Neural crest cell (in vitro differentiated cells): ENCODE measurements around the gene SMG6. TPM values are rescaled to one million over a fixed set of nuclear protein-coding genes. Genes with fewer than 3 reads are reported as not detected.
"Not testable (repeated sequence)": the region's sequence is repeated elsewhere in the genome, so short reads cannot be mapped to it uniquely, and the experiment has no call there.

Experiments
- DNase-seq: peaks from one replicate; pipeline ENCODE4 v3.0.0; 2021; ENCODE audit warnings: low read depth, mixed read lengths, low spot score
- H3K27ac Mint-ChIP-seq: one replicate; pipeline ENCODE4 v1.8.0; 2021; ENCODE audit warnings: mild to moderate bottlenecking, mixed read lengths; ENCODE audit not compliant: unreplicated experiment
- H3K27me3 Mint-ChIP-seq: 2 replicates; pipeline ENCODE4 v1.8.0; 2021; ENCODE audit warnings: low read depth, mild to moderate bottlenecking, mixed read lengths
- H3K36me3 Mint-ChIP-seq: 2 replicates; pipeline ENCODE4 v1.8.0; 2021; ENCODE audit warnings: low read depth, mild to moderate bottlenecking, mixed read lengths
- H3K4me1 Mint-ChIP-seq: 2 replicates; pipeline ENCODE4 v1.8.0; 2021; ENCODE audit warnings: mixed read lengths
- H3K4me3 Mint-ChIP-seq: one replicate; pipeline ENCODE4 v1.8.0; 2021; ENCODE audit warnings: mild to moderate bottlenecking, mixed read lengths
- H3K9me3 Mint-ChIP-seq: 2 replicates; pipeline ENCODE4 v1.8.0; 2021; ENCODE audit warnings: mixed read lengths
- total RNA-seq: library from RNA; stranded (reverse); gene quantifications from 2 replicates; pipeline ENCODE4 v1.2.1, GENCODE V29; 2021
- TF ChIP-seq, protein P1 (sequence below): fragments of 200-600 bp; sonication (generic); conservative IDR thresholded peaks from 2 replicates; pipeline ENCODE4 v1.5.0; 2021; ENCODE audit warnings: antibody characterized with exemption, mild to moderate bottlenecking

Gene SMG6
- total RNA-seq, 1 donor from 2014 or later = 57.2 TPM

DNA sequence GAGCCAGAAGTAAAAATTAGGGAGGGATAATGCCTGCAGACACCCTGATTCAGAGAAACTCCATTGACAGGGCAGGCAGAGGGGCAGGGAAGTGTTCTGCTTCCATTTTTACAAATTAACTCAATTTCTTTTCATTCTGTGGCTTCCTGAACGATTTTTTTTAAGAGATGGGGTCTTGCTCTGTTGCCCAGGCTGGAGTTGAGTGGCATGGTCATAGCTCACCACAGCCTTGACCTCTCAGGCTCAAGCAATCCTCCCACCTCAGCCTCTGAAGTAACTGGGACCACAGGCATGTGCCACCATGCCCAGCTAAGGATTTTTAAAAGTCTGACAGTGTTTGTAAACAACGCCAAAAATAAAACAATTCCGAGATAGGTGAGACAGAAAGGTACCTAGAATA, 99.8 kb downstream of the SMG6 start:
- no peaks in the 10 kb centered on the region for H3K27me3 Mint-ChIP-seq
- H3K27ac Mint-ChIP-seq = no peak overlapping the region
- H3K36me3 Mint-ChIP-seq = no peaks in the 10 kb centered on the region
- TF ChIP-seq, protein P1, sequence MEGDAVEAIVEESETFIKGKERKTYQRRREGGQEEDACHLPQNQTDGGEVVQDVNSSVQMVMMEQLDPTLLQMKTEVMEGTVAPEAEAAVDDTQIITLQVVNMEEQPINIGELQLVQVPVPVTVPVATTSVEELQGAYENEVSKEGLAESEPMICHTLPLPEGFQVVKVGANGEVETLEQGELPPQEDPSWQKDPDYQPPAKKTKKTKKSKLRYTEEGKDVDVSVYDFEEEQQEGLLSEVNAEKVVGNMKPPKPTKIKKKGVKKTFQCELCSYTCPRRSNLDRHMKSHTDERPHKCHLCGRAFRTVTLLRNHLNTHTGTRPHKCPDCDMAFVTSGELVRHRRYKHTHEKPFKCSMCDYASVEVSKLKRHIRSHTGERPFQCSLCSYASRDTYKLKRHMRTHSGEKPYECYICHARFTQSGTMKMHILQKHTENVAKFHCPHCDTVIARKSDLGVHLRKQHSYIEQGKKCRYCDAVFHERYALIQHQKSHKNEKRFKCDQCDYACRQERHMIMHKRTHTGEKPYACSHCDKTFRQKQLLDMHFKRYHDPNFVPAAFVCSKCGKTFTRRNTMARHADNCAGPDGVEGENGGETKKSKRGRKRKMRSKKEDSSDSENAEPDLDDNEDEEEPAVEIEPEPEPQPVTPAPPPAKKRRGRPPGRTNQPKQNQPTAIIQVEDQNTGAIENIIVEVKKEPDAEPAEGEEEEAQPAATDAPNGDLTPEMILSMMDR = no peak
- H3K9me3 Mint-ChIP-seq = no peaks in the 10 kb centered on the region
- no peak for DNase-seq
- H3K4me1 Mint-ChIP-seq = no peaks in the 10 kb centered on the region
- H3K4me3 Mint-ChIP-seq = no peak overlapping the region

DNA sequence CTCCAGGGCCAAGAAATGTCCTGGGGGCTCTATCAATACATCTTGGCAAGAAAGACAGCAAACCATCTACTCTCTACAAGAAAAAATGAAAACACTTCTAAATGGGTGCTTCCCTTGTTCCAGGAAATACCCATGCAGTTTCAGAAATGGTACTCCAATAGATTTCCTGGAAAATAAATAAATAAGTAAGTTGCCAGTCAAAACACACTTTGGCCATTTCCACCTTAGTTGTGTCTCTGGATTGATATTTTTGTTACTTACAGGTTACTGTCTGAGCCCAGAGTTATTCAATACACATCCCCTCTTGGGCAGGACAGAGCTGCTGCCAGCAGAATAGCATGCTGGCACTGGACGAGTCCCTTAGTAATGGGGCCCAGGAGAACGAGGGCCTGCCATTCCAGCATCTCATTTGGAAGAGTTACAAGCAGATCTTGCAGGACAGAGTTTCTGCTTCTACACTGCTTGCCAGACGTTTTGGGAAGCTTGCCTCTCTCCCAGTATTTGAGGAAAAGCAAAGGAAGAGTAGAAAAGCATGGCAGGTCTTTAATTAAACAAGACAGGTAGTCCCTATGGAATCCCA, 100.5 kb downstream of the SMG6 start:
- Mint-ChIP-seq H3K4me3 (no peak overlapping the region), H3K27ac (no peak overlapping the region), H3K27me3 (no peaks in the 10 kb centered on the region), H3K4me1 (peaks cover 3% of the 10 kb centered on the region), H3K9me3 (no peaks in the 10 kb centered on the region), H3K36me3 (peaks cover 2% of the 10 kb centered on the region)
- DNase-seq = no peak
- TF ChIP-seq, protein P1 = no peak

DNA sequence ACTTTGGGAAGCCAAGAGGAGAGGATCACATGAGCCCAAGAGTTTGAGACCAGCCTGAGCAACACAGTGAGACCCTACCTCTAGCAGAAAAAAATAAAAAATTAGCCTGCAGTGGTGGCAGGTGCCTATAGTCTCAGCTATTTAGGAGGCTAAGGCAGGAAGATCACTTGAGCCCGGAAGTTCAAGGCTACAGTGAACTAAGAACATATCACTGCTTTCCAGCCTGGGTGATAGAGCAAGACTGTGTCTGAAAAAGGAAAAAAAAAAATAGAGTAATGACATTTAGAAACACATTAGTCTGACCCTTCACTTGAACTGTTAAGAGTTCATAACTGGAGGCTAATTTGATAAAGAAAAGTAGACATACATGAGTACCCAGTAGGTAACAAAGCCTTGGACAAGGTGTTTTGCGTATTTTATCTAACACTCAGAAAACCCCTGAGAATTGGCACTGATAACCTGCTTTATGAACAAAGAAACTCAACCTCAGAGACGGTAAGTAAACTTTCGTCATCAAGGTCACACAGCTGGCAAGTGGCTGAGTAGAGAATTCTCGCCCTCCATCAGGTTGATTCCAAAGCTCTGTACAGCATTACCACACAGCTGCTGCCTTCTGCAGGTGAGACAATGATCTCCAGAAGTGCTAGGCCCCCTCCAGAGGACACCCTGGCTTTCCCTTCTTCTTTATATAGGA, 101.1 kb downstream of the SMG6 start:
- no peak overlapping the region for H3K27ac Mint-ChIP-seq
- H3K4me3 Mint-ChIP-seq = no peak overlapping the region
- no peaks in the 10 kb centered on the region for H3K9me3 Mint-ChIP-seq
- DNase-seq = no peak
- H3K4me1 Mint-ChIP-seq = peaks cover 9% of the 10 kb centered on the region
- TF ChIP-seq, protein P1 = no peak
- peaks cover 2% of the 10 kb centered on the region for H3K36me3 Mint-ChIP-seq
- H3K27me3 Mint-ChIP-seq = no peaks in the 10 kb centered on the region

DNA sequence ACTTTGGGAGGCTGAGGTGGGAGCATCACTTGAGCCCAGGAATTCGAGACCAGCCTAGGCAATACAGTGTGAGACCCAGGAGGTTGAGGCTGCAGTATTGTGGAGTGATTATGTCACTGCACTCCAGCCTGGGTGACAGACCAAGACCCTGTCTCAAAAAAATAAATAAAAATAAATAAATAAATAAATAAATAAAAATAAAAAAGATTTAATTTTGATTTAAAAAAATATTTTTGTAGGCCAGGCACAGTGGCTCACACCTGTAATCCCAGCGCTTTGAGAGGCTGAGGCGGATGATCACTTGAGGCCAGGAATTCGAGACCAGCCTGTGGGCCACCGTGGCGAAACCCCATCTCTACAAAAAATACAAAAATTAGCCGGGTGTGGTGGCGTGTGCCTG, 104.2 kb downstream of the SMG6 start:
- not testable (repeated sequence) for H3K27ac Mint-ChIP-seq, DNase-seq, H3K27me3 Mint-ChIP-seq, H3K9me3 Mint-ChIP-seq, H3K36me3 Mint-ChIP-seq, H3K4me3 Mint-ChIP-seq
- H3K4me1 Mint-ChIP-seq = peaks cover 23% of the 10 kb centered on the region

DNA sequence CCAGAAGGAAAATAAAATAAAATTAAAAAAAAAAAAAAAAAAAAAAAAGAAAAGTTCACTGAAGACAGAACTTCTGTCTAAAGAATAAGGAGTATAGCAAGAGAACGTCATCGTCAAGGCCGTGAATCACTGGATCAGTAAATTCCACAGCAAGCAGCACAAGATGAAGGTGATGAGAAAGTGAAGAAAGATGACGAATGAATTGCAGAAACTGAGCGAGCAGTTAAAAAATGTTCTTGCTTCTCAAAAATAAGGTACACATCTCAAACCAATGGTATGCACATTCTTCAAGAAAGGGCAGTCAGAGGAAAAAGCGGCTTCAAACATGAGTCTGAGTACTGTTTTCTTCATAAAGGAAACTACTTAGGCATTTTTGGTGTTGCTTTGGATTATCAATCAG, 104.7 kb downstream of the SMG6 start:
- TF ChIP-seq, protein P1 = no peak
- no peaks in the 10 kb centered on the region for H3K9me3 Mint-ChIP-seq
- H3K4me1 Mint-ChIP-seq = peaks cover 23% of the 10 kb centered on the region
- peaks cover 12% of the 10 kb centered on the region for H3K36me3 Mint-ChIP-seq
- no peak overlapping the region for H3K27ac Mint-ChIP-seq
- H3K4me3 Mint-ChIP-seq = no peak overlapping the region
- DNase-seq = no peak
- H3K27me3 Mint-ChIP-seq = no peaks in the 10 kb centered on the region

DNA sequence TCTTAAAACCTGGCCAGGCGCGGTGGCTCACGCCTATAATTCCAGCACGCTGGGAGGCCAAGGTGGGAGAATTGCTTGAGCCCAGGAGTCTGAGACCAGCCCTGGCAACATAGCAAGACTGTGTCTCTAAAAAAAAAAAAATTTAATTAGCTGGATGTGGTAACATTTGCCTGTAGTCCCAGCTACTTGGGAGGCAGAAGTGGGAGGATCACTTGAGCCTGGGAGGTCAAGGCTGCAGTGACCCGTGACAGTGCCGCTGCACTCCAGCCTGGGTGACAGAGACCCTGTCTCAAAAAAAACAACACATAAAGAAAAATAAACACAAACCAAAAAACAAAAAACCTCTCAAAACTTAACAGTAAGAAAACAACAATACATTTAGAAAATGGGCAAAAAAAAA, 106.3 kb downstream of the SMG6 start:
- Mint-ChIP-seq H3K27ac (no peak overlapping the region), H3K27me3 (no peaks in the 10 kb centered on the region), H3K4me1 (peaks cover 23% of the 10 kb centered on the region), H3K9me3 (no peaks in the 10 kb centered on the region), H3K36me3 (peaks cover 15% of the 10 kb centered on the region), H3K4me3 (no peak overlapping the region)
- TF ChIP-seq, protein P1 = no peak
- no peak for DNase-seq
